Umbilical cord (tissue), 2 donors: ENCODE results near the gene EIF2B2. TPM values are rescaled to one million over a fixed set of nuclear protein-coding genes. Genes with fewer than 3 reads are reported as not detected.
A peak's percentile ranks its signal among the peaks of the same experiment; 100 is the strongest.

Experiments
- DNase-seq: peaks from one replicate; pipeline ENCODE4 v3.0.0-alpha.2; 2015; ENCODE audit warnings: low spot score
- total RNA-seq: library from RNA; depleted of rRNA; stranded (reverse); fragments of >200 nt; gene quantifications from one replicate; pipeline ENCODE4 v1.2.3, GENCODE V29; 2014; ENCODE audit warnings: low replicate concordance; ENCODE audit not compliant: insufficient read depth

The EIF2B2 gene
- total RNA-seq, 1 donor from 2014 or later: 30.1 TPM

GRCh38 chr14:75042035-75042434 lies 39.3 kb downstream of the EIF2B2 start:
- DNase-seq: no peak

GRCh38 chr14:75044322-75044721 lies 41.6 kb downstream of the EIF2B2 start:
- peak; percentile 43 for DNase-seq

- DNase-seq: peak; percentile 11
These were observed 42.0 kb downstream of the EIF2B2 start for GRCh38 chr14:75044752-75045151.

GRCh38 chr14:75046275-75046674 lies 43.6 kb downstream of the EIF2B2 start:
- no peak for DNase-seq

- no peak for DNase-seq
These were observed 44.2 kb downstream of the EIF2B2 start for GRCh38 chr14:75046899-75047298.

DNA sequence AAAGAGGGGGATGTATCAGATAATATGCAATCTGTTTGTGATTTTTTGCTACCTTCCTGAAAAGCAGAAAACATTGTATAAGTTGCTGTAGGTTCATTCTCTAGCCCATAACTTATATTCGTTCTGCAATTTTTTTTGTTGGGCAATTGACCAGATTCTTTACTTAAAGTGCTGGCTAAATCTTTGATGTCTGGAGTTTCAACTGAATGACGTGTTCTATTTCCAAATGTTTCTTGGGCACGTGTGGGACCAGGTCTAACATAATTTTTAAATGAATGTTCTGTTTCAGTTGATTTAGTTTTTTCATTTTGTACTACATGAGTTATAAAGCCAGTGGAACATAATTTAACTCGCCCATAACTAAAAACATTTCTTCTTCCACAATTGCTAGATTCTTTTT lies 44.8 kb downstream of the EIF2B2 start:
- DNase-seq: no peak

DNA sequence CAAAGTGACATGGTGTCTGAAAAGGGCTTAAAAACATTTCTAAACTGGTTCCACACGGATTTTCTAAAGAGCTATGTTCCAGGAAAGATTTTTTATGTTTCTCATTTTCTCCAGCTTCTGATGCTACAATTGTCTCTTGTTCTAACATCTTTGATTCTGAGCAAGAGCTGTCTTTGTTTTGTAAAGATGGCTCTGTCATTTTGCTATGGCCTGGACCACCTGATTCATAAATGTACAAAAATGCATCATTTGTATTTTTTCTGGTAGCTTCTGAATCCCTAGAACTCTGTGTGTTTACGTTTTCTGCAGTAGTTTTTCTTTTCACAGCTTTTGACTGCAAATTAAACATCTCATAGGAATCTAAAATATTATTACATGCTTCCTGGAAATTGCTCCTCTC lies 45.4 kb downstream of the EIF2B2 start:
- no peak for DNase-seq

GRCh38 chr14:75049136-75049535 lies 46.4 kb downstream of the EIF2B2 start:
- no peak for DNase-seq

DNA sequence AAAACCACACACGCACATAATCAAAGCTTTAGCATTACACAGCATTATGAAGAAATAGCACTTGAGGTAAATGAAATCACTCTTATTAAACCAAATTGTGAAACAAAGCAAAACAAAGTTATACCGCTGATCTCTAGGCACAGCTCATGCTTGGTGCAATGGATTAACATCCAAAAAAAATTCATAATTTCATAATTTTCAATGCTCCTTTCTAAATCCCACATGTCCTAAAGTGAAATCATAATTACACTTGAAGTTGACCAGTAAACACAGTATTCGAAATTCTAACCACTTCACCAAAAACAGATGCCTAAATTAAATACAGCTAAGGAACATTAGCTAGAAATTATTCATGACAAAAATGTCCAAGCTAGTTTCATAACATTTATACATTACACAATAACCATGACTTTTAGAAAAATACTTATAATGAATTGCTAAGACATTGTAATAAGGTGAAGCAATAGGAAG lies 47.0 kb downstream of the EIF2B2 start:
- DNase-seq: no peak

GRCh38 chr14:75050852-75051555 lies 48.3 kb downstream of the EIF2B2 start, which contains the start of gene MLH3:
TSS of gene MLH3 (minus strand) at chr14:75051467. CDS start at chr14:75049655, 1,812 bp downstream.
- peak; percentile 89 for DNase-seq

DNA sequence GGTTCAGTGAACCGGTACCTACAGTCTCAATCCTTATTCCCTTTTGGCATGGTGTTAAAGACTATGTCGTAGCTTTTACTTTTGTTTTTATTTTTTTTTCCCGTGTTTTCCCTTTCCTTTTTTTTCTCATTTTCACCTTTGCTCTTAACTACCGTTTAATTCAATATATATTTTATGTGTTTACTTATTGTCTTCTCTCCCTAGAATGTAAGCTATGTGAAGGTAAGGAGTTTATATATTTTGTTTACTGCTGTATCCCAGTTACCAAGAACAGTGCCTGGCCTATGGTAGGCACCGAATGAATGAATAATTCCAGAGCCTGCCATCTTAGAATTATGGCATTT lies 48.8 kb downstream of the EIF2B2 start:
- DNase-seq: no peak

- DNase-seq: no peak
These were observed 50.9 kb downstream of the EIF2B2 start for GRCh38 chr14:75053396-75054291.

DNA sequence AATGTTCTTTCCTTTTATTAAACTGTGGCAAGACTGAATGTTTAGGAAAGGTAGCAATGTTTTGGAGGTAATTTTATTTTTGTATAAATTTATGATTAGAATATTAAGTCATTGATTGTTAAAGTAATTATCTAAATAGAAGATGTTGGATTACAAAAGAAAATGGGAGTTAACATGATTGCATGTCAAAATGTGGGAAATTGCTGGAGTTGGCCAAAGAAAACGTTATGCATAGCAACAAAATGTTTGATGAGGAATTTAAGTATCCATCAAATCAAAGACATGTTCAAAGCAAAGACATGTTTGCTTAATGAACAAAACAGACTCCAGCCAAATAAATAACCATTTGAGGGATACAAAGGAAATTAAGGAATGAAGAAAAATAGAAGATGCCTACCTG lies 51.7 kb downstream of the EIF2B2 start:
- no peak for DNase-seq

- peak; percentile 45 for DNase-seq
These were observed 56.9 kb downstream of the EIF2B2 start for GRCh38 chr14:75059642-75060041.

- no peak for DNase-seq
These were observed 57.7 kb downstream of the EIF2B2 start for GRCh38 chr14:75060420-75060819.

Other genes starting within 250 kb of the EIF2B2 start
- 51.5 TPM for gene YLPM1, start 239.6 kb upstream of the EIF2B2 start, total RNA-seq
- gene PROX2, start 126.8 kb upstream of the EIF2B2 start, total RNA-seq: 0.72 TPM
- gene DLST, start 121.0 kb upstream of the EIF2B2 start, total RNA-seq: 55.4 TPM
- gene RPS6KL1, start 79.7 kb upstream of the EIF2B2 start, total RNA-seq: 21.4 TPM
- gene PGF, start 47.3 kb upstream of the EIF2B2 start, total RNA-seq: 9.4 TPM
- 55.6 TPM for gene MLH3, start 48.5 kb downstream of the EIF2B2 start, total RNA-seq
- 14.2 TPM for gene ACYP1, start 61.1 kb downstream of the EIF2B2 start, total RNA-seq
- gene ZC2HC1C, start 66.7 kb downstream of the EIF2B2 start, total RNA-seq: 0.48 TPM
- 61.9 TPM for gene NEK9, start 124.1 kb downstream of the EIF2B2 start, total RNA-seq
- 179 TPM for gene TMED10, start 173.7 kb downstream of the EIF2B2 start, total RNA-seq